OCI-LY7 (cell line): Measurements from ENCODE around the gene KMT2B. TPM values are rescaled to one million over a fixed set of nuclear protein-coding genes. Genes with fewer than 3 reads are reported as not detected.

ENCODE experiments used
- BruUV-seq: library from RNA; stranded (reverse); fragments of 400-500 nt; replicated peaks from 2 replicates; lab custom pipeline; 2021; lab: Mats Ljungman, UMichigan
- CTCF ChIA-PET: fragments of 300-600 bp; sonication (Branson Sonifier 250); formaldehyde crosslinking; loops from one replicate; lab custom pipeline; 2022; ENCODE audit warnings: antibody characterized with exemption; ENCODE audit not compliant: unreplicated experiment; lab: Charles Lee
- POLR2A ChIA-PET: fragments of 300-600 bp; sonication (Branson Sonifier 250); formaldehyde crosslinking; loops from one replicate; lab custom pipeline; 2022; ENCODE audit warnings: antibody characterized with exemption; lab: Charles Lee
- DNase-seq: peaks from one replicate; pipeline ENCODE4 v3.0.0-alpha.2; 2015; ENCODE audit warnings: low spot score
- H2AFZ ChIP-seq: fragments of 200-600 bp; sonication (generic), shearing (Covaris generic); 2 replicates; pipeline ENCODE4 v1.6.1; 2014; ENCODE audit warnings: mild to moderate bottlenecking, antibody characterized with exemption, low read length, moderate library complexity
- H3K27ac ChIP-seq: fragments of 200-600 bp; sonication (generic); 2 replicates; pipeline ENCODE4 v1.5.1; 2014; ENCODE audit warnings: mixed run types, low read depth, mild to moderate bottlenecking, moderate library complexity, low read length, inconsistent platforms; ENCODE audit not compliant: poor library complexity, severe bottlenecking
- H3K36me3 ChIP-seq: fragments of 200-600 bp; sonication (generic); 2 replicates; pipeline ENCODE4 v1.6.1; 2014; ENCODE audit warnings: mild to moderate bottlenecking, antibody characterized with exemption, low read length, moderate library complexity, mixed read lengths; ENCODE audit not compliant: insufficient read depth
- H3K4me1 ChIP-seq: fragments of 200-600 bp; sonication (generic); 2 replicates; pipeline ENCODE4 v1.5.1; 2014; ENCODE audit warnings: mild to moderate bottlenecking, low read length; ENCODE audit not compliant: insufficient read depth, poor library complexity, severe bottlenecking
- H3K4me2 ChIP-seq: fragments of 200-600 bp; sonication (generic); 2 replicates; pipeline ENCODE4 v1.6.1; 2014; ENCODE audit warnings: mild to moderate bottlenecking, low read length
- H3K4me3 ChIP-seq: fragments of 200-600 bp; sonication (generic); 2 replicates; pipeline ENCODE4 v1.5.1; 2014; ENCODE audit warnings: mild to moderate bottlenecking, low read depth, low read length; ENCODE audit not compliant: poor library complexity, severe bottlenecking
- H3K79me2 ChIP-seq: fragments of 200-600 bp; sonication (generic); 2 replicates; pipeline ENCODE4 v1.6.1; 2016; ENCODE audit warnings: low read depth, mild to moderate bottlenecking, low read length, moderate library complexity, mixed read lengths; ENCODE audit not compliant: insufficient read depth
- H3K9me2 ChIP-seq: fragments of 200-600 bp; sonication (generic); 2 replicates; pipeline ENCODE4 v1.6.1; 2016; ENCODE audit warnings: mild to moderate bottlenecking, low read length, mixed read lengths; ENCODE audit not compliant: insufficient read depth
- H3K9me3 ChIP-seq: fragments of 200-600 bp; sonication (generic); 2 replicates; pipeline ENCODE4 v1.6.1; 2014; ENCODE audit warnings: mild to moderate bottlenecking, mixed run types, low read length, mixed read lengths
- H4K20me1 ChIP-seq: fragments of 200-600 bp; sonication (generic); 2 replicates; pipeline ENCODE4 v1.6.1; 2014; ENCODE audit warnings: mild to moderate bottlenecking, antibody characterized with exemption, low read length, moderate library complexity, mixed read lengths; ENCODE audit not compliant: insufficient read depth
- EZH2phosphoT487 ChIP-seq: fragments of 200-600 bp; sonication (generic); IDR thresholded peaks from 2 replicates; pipeline ENCODE4 v1.6.1; 2018; ENCODE audit warnings: low read depth, borderline replicate concordance, mild to moderate bottlenecking, mixed run types, antibody characterized with exemption, low read length, moderate library complexity, mixed read lengths
- intact Hi-C: fragments of 100-400 bp; cut with micrococcal nuclease; formaldehyde crosslinking; loops from one replicate; pipeline ENCODE4 v1.10.0; 2022; ENCODE audit not compliant: unreplicated experiment
- total RNA-seq, 2 experiments: library from RNA; depleted of rRNA in 1 of 2; stranded (reverse); fragments of >200 nt in 1 of 2; shearing (Covaris generic) in 1 of 2; gene quantifications; 2 replicates each; pipeline ENCODE4 v1.2.3, GENCODE V29; 2014 to 2022
- TF ChIP-seq, protein P1 (sequence below): fragments of 200-600 bp; sonication (generic); conservative IDR thresholded peaks from 2 replicates; pipeline ENCODE4 v1.5.1; 2014; ENCODE audit warnings: mild to moderate bottlenecking, antibody characterized with exemption, low read length, moderate library complexity, mixed read lengths

Gene KMT2B
- total RNA-seq, 2 experiments from 2014 or later: 25.2 to 56.2 TPM

DNA sequence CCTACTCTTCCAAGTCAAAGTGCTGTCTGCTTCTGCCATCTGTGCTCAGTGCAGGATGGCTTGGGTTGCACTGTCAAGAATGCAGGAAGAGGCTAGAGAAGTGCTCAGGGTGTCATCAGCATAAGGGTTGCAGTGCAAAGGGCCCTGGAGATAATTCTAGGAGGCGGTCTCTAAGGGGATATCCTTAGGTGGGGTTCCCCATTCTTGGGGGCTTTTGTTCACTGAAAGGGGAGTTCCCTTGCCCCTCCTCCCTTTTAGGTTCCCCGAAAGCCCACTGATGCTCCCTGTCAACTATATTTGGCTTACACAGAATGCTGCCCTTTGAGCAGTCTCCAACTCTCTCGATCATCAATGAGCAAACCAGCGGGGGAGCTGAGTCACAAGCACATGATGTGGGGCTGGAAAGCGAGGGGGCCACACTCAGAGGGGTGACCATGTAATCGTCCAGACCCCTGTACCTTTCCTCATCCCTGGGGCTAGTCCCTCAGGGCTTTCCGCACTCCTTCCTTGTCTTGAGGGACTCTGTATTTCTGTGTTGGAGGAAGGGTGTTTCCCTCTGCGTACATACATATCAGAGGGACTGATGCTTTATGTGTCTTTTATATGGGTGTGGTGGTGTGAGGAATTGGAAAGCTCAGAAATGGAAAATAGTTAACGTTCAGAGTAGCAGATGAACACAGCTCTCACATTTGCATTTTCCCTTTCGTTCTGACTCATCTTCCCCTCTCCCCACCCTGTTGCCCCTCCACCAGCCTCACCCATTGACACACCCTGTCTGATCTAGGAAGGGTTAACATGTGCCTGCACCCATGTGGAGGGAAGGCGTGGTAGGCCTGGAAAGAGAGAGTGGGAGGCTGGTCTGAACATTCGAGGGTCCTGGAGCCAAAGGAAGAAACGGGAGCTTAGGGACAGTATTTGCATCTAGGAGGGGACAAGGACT is 6.7 kb upstream of the KMT2B start:
- no peaks in the 10 kb centered on the region for H3K36me3 ChIP-seq
- H3K9me3 ChIP-seq: no peaks in the 10 kb centered on the region
- H3K27ac ChIP-seq: peak overlapping the region; percentile 17
- peak overlapping the region; percentile 31 for H3K4me3 ChIP-seq
- CTCF ChIA-PET: no interaction called here
- no peaks in the 10 kb centered on the region for H4K20me1 ChIP-seq
- peak; percentile 45 for DNase-seq
- H2AFZ ChIP-seq: peak overlapping the region; percentile 12; the same call in 1 of the 2 replicates
- intact Hi-C loops: no loop called here
- H3K79me2 ChIP-seq: no peaks in the 10 kb centered on the region
- no TSS peak for BruUV-seq
- H3K4me2 ChIP-seq: peak overlapping the region; percentile 59
- peaks cover 56% of the 10 kb centered on the region for H3K4me1 ChIP-seq
- POLR2A ChIA-PET: interaction anchor here (0.6 to 1.1 kb wide), 3 partner anchors 8 to 35 kb away, joined by 3 to 6 read pairs (median 3); partner anchors contain the start of gene PSENEN
- H3K9me2 ChIP-seq: no peaks in the 10 kb centered on the region
- TF ChIP-seq, protein P1, sequence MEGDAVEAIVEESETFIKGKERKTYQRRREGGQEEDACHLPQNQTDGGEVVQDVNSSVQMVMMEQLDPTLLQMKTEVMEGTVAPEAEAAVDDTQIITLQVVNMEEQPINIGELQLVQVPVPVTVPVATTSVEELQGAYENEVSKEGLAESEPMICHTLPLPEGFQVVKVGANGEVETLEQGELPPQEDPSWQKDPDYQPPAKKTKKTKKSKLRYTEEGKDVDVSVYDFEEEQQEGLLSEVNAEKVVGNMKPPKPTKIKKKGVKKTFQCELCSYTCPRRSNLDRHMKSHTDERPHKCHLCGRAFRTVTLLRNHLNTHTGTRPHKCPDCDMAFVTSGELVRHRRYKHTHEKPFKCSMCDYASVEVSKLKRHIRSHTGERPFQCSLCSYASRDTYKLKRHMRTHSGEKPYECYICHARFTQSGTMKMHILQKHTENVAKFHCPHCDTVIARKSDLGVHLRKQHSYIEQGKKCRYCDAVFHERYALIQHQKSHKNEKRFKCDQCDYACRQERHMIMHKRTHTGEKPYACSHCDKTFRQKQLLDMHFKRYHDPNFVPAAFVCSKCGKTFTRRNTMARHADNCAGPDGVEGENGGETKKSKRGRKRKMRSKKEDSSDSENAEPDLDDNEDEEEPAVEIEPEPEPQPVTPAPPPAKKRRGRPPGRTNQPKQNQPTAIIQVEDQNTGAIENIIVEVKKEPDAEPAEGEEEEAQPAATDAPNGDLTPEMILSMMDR: no peak
- TF ChIP-seq EZH2phosphoT487: no peak

DNA sequence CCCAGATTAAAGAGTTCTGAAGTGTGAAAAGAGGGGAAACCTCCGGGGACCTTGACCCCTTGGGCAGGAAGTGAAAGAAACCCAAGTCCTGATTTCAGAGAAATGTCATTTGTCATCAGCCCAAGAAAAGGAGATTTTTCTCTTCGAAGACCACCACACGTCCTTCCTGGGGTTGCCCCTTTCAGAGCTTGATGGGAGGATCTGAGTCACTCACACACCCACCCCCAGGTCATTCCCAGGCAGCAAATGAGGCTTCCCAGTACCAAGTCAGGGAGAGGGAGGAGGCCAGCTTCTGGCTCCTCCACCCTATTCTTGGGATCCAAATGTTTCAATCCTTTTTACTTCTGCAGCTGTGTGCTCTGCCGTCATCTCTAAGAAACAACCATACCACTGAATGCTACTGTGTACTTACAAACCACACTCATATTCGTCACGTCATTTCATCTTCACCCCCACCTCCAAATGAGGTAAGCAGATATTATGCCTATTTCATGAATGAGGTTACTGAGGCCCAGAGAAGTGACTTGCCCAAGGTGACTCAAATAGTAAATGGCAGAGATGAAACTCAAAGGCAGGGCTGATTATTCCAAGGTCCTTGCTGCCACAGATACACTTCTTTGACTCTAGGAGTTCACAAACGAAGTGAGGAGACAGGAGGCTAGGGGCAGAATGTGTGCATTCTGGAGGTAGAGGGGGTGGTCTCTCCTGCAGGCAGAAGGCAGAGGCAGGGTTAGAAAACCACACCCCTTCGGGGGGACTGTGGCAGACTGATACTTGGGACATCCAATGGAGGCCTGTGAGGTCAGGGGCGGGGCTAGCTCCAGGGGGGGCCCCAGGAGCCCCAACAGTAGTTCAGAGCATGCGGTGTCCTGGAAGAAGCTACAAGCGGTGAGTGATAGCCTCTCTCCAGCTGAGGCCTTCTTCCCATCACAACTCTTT is 5.0 kb upstream of the KMT2B start:
- Histone ChIP-seq H3K4me2 (no peak overlapping the region), H3K4me3 (no peak overlapping the region), H3K79me2 (no peaks in the 10 kb centered on the region), H2AFZ (no peak overlapping the region), H3K9me2 (no peaks in the 10 kb centered on the region), H3K27ac (no peak overlapping the region), H3K4me1 (peaks cover 61% of the 10 kb centered on the region), H3K36me3 (no peaks in the 10 kb centered on the region), H3K9me3 (no peaks in the 10 kb centered on the region), H4K20me1 (no peaks in the 10 kb centered on the region)
- no TSS peak for BruUV-seq
- intact Hi-C loops: no loop called here
- TF ChIP-seq, protein P1: no peak
- no peak for TF ChIP-seq EZH2phosphoT487
- DNase-seq: no peak
- ChIA-PET POLR2A (no interaction called here), CTCF (no interaction called here)
